Fibroblast of villous mesenchyme (primary cell): ENCODE data around the gene KIF6. TPM values are rescaled to one million over a fixed set of nuclear protein-coding genes. Genes with fewer than 3 reads are reported as not detected.

Experiments
- DNase-seq: peaks from one replicate; pipeline ENCODE4 v3.0.0-alpha.2; 2010; ENCODE audit warnings: low read depth
- H3K4me3 ChIP-seq: 2 replicates; pipeline ENCODE4 v1.5.1; 2011; ENCODE audit warnings: low read depth, mild to moderate bottlenecking, low read length
- CTCF ChIP-seq: IDR thresholded peaks from 2 replicates; pipeline ENCODE4 v1.5.1; 2012; ENCODE audit warnings: low read depth, mild to moderate bottlenecking, low read length; ENCODE audit not compliant: insufficient read depth
- total RNA-seq: library from RNA; depleted of rRNA; stranded (reverse); fragments of >200 nt; gene quantifications from 2 replicates; pipeline ENCODE4 v1.2.3, GENCODE V29; 2012

KIF6 gene
- total RNA-seq, 1 donor, result 0.43 TPM

DNA sequence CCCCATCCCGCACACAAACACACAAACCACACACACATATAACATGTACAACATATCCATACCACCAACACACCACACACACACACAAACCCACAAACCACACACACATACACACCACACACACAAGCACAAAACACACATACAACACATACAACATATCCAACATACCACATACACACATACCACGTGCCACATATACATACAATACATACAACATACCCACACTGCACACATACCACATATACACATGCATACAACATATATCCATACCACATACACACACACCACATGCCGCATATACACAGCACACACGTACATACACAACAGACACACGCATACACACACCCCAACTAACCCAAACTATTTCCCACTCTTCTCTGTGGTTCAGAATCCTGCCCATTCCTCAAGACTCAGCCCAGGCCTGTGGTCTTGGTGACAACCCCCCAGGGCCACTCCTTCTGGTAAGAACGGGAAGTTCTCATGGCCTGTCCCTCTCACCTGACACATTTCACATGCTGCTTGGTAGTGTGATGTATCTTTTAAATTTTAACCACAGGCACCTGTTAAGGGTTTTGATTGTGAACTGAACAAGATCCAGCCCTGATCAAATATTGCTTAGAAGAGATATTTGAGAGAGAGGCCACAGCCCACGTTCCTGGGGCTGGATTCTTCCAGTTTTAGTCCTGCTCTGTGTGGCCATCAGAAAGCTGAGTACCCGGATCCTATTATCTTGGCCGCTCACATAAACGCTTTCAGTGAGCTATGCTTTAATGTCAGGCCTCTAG, 346.8 kb downstream of the KIF6 start:
- DNase-seq, result no peak

GRCh38 chr6:39377539-39377950, 347.7 kb downstream of the KIF6 start:
- DNase-seq, result peak; percentile 45
- no peak overlapping the region for H3K4me3 ChIP-seq
- TF ChIP-seq CTCF, result peak; percentile 39

More for the DNA sequence above, 346.8 kb downstream of the KIF6 start:
- no peak for TF ChIP-seq CTCF
- no peak overlapping the region for H3K4me3 ChIP-seq

DNA sequence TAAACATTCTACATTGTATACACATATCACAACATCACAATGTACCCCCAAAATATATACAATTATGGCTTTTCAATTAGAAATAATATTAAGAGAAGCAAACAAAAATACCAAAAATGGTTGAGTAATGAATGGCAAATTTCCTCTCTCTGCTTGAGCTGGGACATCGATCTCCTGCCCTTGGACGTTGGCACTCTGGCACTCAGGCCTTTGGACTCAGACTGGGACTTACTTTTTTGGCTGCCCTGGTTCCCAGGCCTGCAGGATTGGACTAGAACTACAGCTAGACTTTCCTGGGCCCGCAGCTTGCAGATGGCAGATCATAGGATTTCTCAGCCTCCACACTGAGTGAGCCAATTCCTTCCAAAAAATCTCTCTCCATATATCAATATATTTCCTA, 349.8 kb downstream of the KIF6 start:
- no peak for DNase-seq
- no peak overlapping the region for H3K4me3 ChIP-seq
- no peak for TF ChIP-seq CTCF

DNA sequence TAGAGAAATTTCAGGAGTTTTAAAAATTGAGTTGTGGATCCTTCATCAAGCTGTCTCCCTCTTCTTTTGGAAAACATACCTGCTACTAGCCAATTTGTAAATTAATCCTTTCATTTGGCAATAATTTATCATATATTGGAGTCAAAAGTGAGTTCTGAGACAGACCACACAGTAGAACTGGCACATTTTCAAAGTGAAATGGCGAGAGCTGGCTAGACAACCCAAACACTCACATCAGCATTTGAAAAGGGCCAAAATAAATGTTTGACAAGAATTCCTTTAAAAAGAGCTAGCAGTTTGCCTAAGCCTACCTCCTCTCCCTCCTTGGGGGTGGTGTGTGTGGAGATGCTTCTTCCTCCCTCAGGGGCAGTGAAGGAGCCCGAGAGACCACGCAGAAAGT, 354.8 kb downstream of the KIF6 start:
- H3K4me3 ChIP-seq, result no peak overlapping the region

DNA sequence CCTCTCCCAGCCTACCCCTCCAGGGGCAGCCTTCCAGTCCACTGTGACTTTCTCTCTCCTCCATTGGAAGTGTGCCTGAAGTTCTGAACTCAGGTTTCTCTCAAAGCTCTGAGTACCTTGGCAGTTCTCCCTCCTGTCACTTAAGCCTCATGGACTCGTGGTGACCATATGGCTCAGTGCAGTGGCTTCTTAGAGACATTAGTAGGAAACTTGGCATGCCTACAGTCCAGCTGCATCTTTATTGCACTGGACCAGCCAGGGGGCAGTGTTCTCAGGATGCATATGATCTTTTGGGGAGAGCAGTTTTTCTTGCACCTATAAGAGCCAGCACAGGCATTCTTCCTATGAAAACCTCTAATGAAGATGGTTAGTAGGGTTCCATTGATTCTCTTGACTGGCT, 355.2 kb downstream of the KIF6 start:
- DNase-seq, result no peak
- H3K4me3 ChIP-seq, result no peak overlapping the region
- TF ChIP-seq CTCF, result no peak

More for the DNA sequence above, 354.8 kb downstream of the KIF6 start:
- DNase-seq, result no peak
- no peak for TF ChIP-seq CTCF

DNA sequence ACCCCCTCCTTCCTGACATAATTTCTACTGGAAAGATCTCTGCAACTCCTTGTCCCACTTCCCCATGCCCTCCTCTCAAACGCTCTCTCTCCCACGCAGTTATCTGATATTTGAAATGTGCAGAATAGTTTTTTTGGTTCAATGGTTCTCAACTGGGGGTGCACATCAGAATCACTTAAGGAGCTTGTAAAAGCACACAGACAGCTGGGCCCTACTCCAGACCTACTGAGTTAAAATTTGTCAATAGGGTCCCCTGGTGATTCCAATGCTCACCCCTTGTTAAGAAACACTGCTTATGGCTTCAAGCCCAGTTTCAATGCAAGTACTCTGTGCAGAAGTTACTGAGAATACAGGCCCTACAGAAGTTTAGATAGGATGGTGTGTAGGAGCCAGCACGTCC, 357.5 kb downstream of the KIF6 start:
- no peak for DNase-seq

More for the DNA sequence above, 357.5 kb downstream of the KIF6 start:
- H3K4me3 ChIP-seq, result no peak overlapping the region
- TF ChIP-seq CTCF, result no peak
